Right atrium auricular region (tissue), 2 donors: ENCODE measurements around the gene NKX3-2. TPM values are rescaled to one million over a fixed set of nuclear protein-coding genes. Genes with fewer than 3 reads are reported as not detected.

Source experiments
- DNase-seq: peaks from one replicate; pipeline ENCODE4 v3.0.0-alpha.2; 2019; ENCODE audit warnings: low spot score
- H3K27ac ChIP-seq, 2 donors: fragments of 200-600 bp; sonication (generic); 1 replicate in 1 of 2; 2 replicates in 1 of 2; pipeline ENCODE4 v1.5.1; 2016 to 2019
- H3K27me3 ChIP-seq, 2 donors: fragments of 200-600 bp; sonication (generic); one replicate each; pipeline versions ENCODE4 v1.5.1 to v1.6.0; 2017 to 2019
- H3K36me3 ChIP-seq: fragments of 200-600 bp; sonication (generic); one replicate; pipeline ENCODE4 v1.5.1; 2016
- H3K4me1 ChIP-seq, 2 donors: fragments of 200-600 bp; sonication (generic); one replicate each; pipeline versions ENCODE4 v1.5.1 to v1.6.0; 2017 to 2019
- H3K4me3 ChIP-seq, 2 donors: fragments of 200-600 bp; sonication (generic); 1 replicate in 1 of 2; 2 replicates in 1 of 2; pipeline ENCODE4 v1.5.1; 2017 to 2019; ENCODE audit warnings: mild to moderate bottlenecking in 1 of 2, moderate library complexity in 1 of 2
- H3K9me3 ChIP-seq, 2 donors: fragments of 200-600 bp; sonication (generic); one replicate each; pipeline ENCODE4 v1.5.1; 2019
- total RNA-seq, 2 donors: library from RNA; depleted of rRNA; stranded (reverse); fragments of >200 nt; gene quantifications; one replicate each; pipeline ENCODE4 v1.1.0, GENCODE V29; 2016
- TF ChIP-seq, protein P1 (sequence below), 2 donors: fragments of 200-600 bp; sonication (generic); IDR thresholded peaks; one replicate each; pipeline ENCODE4 v1.5.1; 2019; ENCODE audit warnings: antibody characterized with exemption in 2 of 2

NKX3-2 gene
- total RNA-seq, 2 donors from 2014 or later: not detected

DNA sequence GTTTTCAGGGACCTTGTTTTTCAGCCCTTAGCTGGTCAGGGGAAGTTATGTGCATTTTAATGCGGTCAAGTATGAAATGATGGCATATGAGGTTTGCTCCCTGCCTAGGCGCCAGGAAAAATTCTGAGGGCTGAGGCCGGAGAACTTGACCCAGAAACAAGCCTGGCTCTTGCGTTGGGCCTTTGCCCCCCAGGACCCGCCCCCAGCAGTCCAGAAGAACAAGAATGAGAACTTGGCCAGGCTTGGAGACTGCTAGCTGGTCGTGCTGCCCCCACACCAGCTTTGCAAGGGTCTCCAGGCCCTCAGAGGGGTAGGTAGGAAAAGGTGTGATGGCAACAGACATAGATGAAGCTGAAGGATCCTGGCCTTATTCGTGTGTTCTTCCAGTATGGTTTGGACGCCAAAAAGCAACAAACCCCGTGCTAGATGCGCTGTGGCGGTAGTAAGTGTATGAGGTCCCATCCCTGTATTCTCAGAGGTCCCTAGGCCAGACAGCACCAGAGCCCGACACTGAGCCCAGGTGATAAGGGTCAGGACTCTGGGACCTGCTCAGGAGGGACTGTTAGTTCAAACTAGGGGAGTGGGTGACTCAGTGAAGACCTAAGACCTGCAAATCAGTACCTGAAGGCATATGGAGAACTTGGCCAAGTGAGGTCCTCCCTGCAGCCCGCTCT is 10.5 kb downstream of the NKX3-2 start:
- TF ChIP-seq, protein P1, sequence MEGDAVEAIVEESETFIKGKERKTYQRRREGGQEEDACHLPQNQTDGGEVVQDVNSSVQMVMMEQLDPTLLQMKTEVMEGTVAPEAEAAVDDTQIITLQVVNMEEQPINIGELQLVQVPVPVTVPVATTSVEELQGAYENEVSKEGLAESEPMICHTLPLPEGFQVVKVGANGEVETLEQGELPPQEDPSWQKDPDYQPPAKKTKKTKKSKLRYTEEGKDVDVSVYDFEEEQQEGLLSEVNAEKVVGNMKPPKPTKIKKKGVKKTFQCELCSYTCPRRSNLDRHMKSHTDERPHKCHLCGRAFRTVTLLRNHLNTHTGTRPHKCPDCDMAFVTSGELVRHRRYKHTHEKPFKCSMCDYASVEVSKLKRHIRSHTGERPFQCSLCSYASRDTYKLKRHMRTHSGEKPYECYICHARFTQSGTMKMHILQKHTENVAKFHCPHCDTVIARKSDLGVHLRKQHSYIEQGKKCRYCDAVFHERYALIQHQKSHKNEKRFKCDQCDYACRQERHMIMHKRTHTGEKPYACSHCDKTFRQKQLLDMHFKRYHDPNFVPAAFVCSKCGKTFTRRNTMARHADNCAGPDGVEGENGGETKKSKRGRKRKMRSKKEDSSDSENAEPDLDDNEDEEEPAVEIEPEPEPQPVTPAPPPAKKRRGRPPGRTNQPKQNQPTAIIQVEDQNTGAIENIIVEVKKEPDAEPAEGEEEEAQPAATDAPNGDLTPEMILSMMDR (IDR thresholded peaks at IDR 0.05): no peak
- H3K9me3 ChIP-seq: no peaks in the 10 kb centered on the region
- DNase-seq: no peak
- H3K4me1 ChIP-seq: peaks cover 0 to 17% of the 10 kb centered on the region in 2 donors
- no peak overlapping the region for H3K27ac ChIP-seq
- no peak overlapping the region for H3K4me3 ChIP-seq
- H3K36me3 ChIP-seq: no peaks in the 10 kb centered on the region
- H3K27me3 ChIP-seq: peaks cover 58 to 88% of the 10 kb centered on the region in 2 donors

DNA sequence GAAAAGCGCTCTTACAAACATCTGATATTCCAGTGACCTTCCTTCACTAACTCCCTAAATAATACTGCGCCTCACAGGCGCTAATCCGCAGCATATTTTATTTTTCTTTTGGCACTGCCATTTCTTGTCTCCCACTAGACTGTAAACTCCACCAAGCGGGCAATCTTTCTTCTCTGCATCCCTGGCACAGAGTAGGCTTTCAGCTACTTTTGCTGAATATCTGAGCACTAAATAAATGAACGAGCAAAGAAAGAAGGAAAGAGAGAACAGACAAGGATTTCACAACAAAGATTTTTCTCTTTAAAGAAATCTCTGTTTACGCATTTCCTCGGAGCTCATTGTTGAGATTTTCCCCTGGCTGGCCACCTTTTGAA is 12.7 kb downstream of the NKX3-2 start:
- DNase-seq: no peak
- TF ChIP-seq, protein P1 (IDR thresholded peaks at IDR 0.05): no peak
- Histone ChIP-seq H3K9me3 (no peaks in the 10 kb centered on the region), H3K4me3 (no peak overlapping the region), H3K36me3 (no peaks in the 10 kb centered on the region), H3K4me1 (peaks cover 0 to 30% of the 10 kb centered on the region in 2 donors), H3K27me3 (peaks cover 41 to 85% of the 10 kb centered on the region in 2 donors), H3K27ac (no peak overlapping the region)

DNA sequence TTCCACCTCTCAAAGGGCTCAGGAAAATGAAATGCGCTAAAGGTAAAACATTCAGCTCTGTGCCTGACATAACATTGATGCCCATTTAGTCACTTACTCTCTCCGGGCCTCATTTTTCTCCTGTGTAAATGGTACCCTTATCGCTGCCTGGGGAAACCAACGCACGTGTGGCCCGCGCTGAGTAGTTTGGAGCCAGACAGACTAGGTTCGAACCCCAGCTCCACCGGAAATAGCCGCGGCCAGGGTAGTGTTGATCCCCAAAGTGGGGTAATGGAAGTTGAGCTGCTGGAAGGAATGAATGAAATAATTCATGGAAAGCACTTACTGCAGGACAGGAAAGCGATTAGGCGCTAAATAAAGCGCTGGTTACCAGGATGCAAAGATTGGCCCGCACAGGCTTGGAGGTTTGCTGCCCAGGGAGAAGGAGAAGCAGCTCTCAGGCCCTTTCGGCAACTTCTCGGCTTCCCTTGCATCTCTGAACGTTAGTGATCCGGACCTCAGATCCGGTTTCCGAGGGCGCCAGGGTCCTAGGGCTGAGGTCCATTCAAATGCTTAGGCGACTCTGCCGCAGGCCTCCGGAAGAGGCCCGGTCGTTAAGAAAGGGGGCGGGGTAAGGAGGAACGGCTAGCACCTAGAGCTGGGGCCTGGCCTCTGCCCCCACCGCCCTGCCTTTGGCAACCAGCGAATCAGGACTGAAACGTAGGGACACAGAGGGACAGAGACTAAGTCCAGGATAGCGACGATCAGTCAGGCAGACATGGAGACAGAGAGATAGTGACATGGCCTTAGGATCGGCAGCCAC is 13.3 kb downstream of the NKX3-2 start:
- Histone ChIP-seq H3K4me1 (peaks cover 0 to 30% of the 10 kb centered on the region in 2 donors), H3K27me3 (peaks cover 39 to 82% of the 10 kb centered on the region in 2 donors), H3K9me3 (no peaks in the 10 kb centered on the region), H3K4me3 (no peak overlapping the region), H3K27ac (no peak overlapping the region), H3K36me3 (no peaks in the 10 kb centered on the region)
- TF ChIP-seq, protein P1 (IDR thresholded peaks at IDR 0.05): no peak
- no peak for DNase-seq

DNA sequence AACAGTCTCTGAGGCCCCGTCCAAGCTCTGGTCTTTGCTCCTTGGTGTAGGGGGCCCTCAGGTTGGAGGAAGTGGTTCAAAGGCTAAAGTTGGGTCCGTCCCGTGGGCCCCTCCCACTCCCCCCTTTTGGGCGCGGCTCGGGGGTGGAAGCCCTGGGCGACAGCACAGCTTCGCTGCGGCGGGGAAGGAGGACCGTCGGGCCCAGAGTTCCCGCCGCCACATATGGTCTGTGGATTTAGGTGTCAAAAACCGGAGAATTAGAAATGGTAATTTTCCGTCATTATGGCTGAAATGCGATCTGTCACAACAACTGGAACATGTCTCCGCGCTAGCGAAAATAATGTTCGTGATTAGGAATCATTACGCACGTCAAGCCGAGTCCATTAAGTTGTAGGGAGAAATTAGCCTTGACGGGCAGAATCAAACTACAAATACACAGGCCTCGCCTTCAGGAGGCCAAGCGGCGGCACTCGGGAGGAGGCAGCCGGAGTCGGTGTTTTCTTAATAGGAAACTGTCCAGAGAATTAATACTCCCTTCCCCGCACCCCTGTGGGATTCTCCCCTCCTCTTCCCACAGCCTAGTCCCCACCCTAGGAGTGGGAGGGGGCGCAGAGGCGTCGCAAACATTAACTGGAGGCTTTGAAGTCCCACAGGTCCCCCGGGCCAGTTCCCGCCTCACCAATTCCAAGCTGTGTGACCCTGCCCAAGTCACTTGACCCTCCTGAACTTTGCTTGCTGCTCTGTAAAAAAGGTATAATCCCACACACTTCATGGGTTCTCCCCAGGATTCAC is 15.0 kb downstream of the NKX3-2 start:
- Histone ChIP-seq H3K4me3 (no peak overlapping the region), H3K4me1 (peaks cover 0 to 26% of the 10 kb centered on the region in 2 donors), H3K27ac (no peak overlapping the region), H3K27me3 (peaks cover 38 to 80% of the 10 kb centered on the region in 2 donors), H3K36me3 (no peaks in the 10 kb centered on the region), H3K9me3 (peaks cover 4 to 11% of the 10 kb centered on the region in 2 donors)
- TF ChIP-seq, protein P1 (IDR thresholded peaks at IDR 0.05): no peak
- DNase-seq: no peak

DNA sequence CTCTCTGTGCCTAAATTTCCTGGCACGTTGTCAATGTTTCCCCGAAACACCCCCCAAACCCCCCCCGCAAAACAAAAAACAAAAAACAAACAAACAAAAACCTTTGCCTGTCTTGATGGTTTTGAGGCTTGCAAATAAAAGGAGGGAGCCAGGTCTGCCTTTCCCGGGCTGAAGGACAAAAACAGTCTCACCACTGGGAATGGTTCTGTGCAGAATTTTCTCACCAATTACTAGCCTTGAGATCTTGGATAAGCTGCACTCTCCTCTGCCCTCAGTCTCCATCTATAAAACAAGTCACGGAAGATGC is 15.5 kb downstream of the NKX3-2 start:
- Histone ChIP-seq H3K27ac (no peak overlapping the region), H3K36me3 (no peaks in the 10 kb centered on the region), H3K9me3 (peaks cover 9 to 16% of the 10 kb centered on the region in 2 donors), H3K27me3 (peaks cover 38 to 80% of the 10 kb centered on the region in 2 donors), H3K4me1 (peaks cover 0 to 26% of the 10 kb centered on the region in 2 donors), H3K4me3 (no peak overlapping the region)
- no peak for DNase-seq
- TF ChIP-seq, protein P1 (IDR thresholded peaks at IDR 0.05): no peak
